GM23338 (cell line): ENCODE results near the gene PPP1R2. TPM values are rescaled to one million over a fixed set of nuclear protein-coding genes. Genes with fewer than 3 reads are reported as not detected.

ENCODE experiments used
- ATAC-seq: fragments of 200-7000 bp; cut with Tn5 transposase; 3 replicates; pipeline ENCODE4 v1.9.1; 2020
- DNase-seq: peaks from one replicate; pipeline ENCODE4 v3.0.0-alpha.2; 2015; ENCODE audit warnings: low spot score
- H2AFZ ChIP-seq: fragments of 200-600 bp; sonication (generic); 2 replicates; pipeline ENCODE4 v1.8.0; 2016; ENCODE audit warnings: antibody characterized with exemption, mild to moderate bottlenecking, moderate library complexity
- H3F3A ChIP-seq: fragments of 200-600 bp; sonication (generic); replicated peaks from 2 replicates; pipeline ENCODE4 v1.8.0; 2017; ENCODE audit warnings: antibody characterized with exemption, mixed run types, low read depth
- H3K27ac ChIP-seq: fragments of 200-600 bp; sonication (generic); 2 replicates; pipeline ENCODE4 v1.6.1; 2016; ENCODE audit warnings: low read depth
- H3K27me3 ChIP-seq: fragments of 200-600 bp; sonication (generic); 2 replicates; pipeline ENCODE4 v1.8.0; 2016; ENCODE audit warnings: mild to moderate bottlenecking, mixed run types, moderate library complexity; ENCODE audit not compliant: insufficient read depth
- H3K36me3 ChIP-seq: fragments of 200-600 bp; sonication (generic); 2 replicates; pipeline ENCODE4 v1.8.0; 2016; ENCODE audit warnings: mild to moderate bottlenecking; ENCODE audit not compliant: insufficient read depth
- H3K4me1 ChIP-seq: fragments of 200-600 bp; sonication (generic); 2 replicates; pipeline ENCODE4 v1.8.0; 2016; ENCODE audit warnings: mild to moderate bottlenecking, moderate library complexity; ENCODE audit not compliant: insufficient read depth
- H3K4me2 ChIP-seq: fragments of 200-600 bp; sonication (generic); 2 replicates; pipeline ENCODE4 v1.7.1; 2017; ENCODE audit warnings: mixed run types
- H3K4me3 ChIP-seq: fragments of 200-600 bp; sonication (generic); 2 replicates; pipeline ENCODE4 v1.6.1; 2016; ENCODE audit warnings: mixed run types
- H3K79me2 ChIP-seq: fragments of 200-600 bp; sonication (generic); replicated peaks from 2 replicates; pipeline ENCODE4 v1.8.0; 2017; ENCODE audit warnings: mild to moderate bottlenecking; ENCODE audit not compliant: insufficient read depth
- H3K9me2 ChIP-seq: fragments of 200-600 bp; sonication (generic); 2 replicates; pipeline ENCODE4 v1.8.0; 2017; ENCODE audit not compliant: insufficient read depth
- H4K20me1 ChIP-seq: fragments of 200-600 bp; sonication (generic); replicated peaks from 2 replicates; pipeline ENCODE4 v1.8.0; 2017; ENCODE audit warnings: mild to moderate bottlenecking; ENCODE audit not compliant: insufficient read depth
- H3K27ac Mint-ChIP-seq: 2 replicates; pipeline ENCODE4 v1.8.0; 2020; ENCODE audit warnings: inconsistent platforms, mild to moderate bottlenecking, moderate library complexity, mixed read lengths
- H3K27me3 Mint-ChIP-seq: 3 replicates; pipeline ENCODE4 v1.8.0; 2022; ENCODE audit warnings: low read depth, mild to moderate bottlenecking, moderate library complexity, mixed read lengths, inconsistent platforms; ENCODE audit not compliant: insufficient read depth, poor library complexity
- H3K36me3 Mint-ChIP-seq: 3 replicates; pipeline ENCODE4 v1.8.0; 2021; ENCODE audit warnings: low read depth, mild to moderate bottlenecking, inconsistent platforms, moderate library complexity, mixed read lengths
- H3K4me1 Mint-ChIP-seq: 3 replicates; pipeline ENCODE4 v1.8.0; 2020; ENCODE audit warnings: mild to moderate bottlenecking, inconsistent platforms, mixed read lengths
- H3K4me3 Mint-ChIP-seq: 3 replicates; pipeline ENCODE4 v1.8.0; 2021; ENCODE audit warnings: moderate library complexity, mild to moderate bottlenecking, inconsistent platforms, mixed read lengths
- H3K9me3 Mint-ChIP-seq: 3 replicates; pipeline ENCODE4 v1.8.0; 2020; ENCODE audit warnings: moderate library complexity, mild to moderate bottlenecking, inconsistent platforms, mixed read lengths
- CREB1 ChIP-seq: fragments of 250-450 bp; sonication (Bioruptor Pico); IDR thresholded peaks from 2 replicates; pipeline ENCODE4 v1.5.0; 2020; ENCODE audit warnings: low read depth, mild to moderate bottlenecking, moderate library complexity
- EZH2 ChIP-seq: fragments of 200-600 bp; sonication (generic); IDR thresholded peaks from one replicate; pipeline ENCODE4 v1.8.0; 2017; ENCODE audit warnings: antibody characterized with exemption, mild to moderate bottlenecking, low read depth; ENCODE audit not compliant: unreplicated experiment
- EZH2phosphoT487 ChIP-seq: fragments of 200-600 bp; sonication (generic); IDR thresholded peaks from one replicate; pipeline ENCODE4 v1.8.1; 2018; ENCODE audit warnings: antibody characterized with exemption; ENCODE audit not compliant: unreplicated experiment
- JUNB ChIP-seq: IDR thresholded peaks from one replicate; pipeline ENCODE4 v1.6.1; 2016; ENCODE audit warnings: antibody characterized with exemption; ENCODE audit not compliant: unreplicated experiment
- NANOG ChIP-seq: IDR thresholded peaks from 2 replicates; pipeline ENCODE4 v1.6.1; 2016; ENCODE audit warnings: antibody characterized with exemption, borderline replicate concordance
- POLR2AphosphoS5 ChIP-seq: IDR thresholded peaks from 2 replicates; pipeline ENCODE4 v1.6.1; 2016; ENCODE audit warnings: antibody characterized with exemption, low read depth
- STAT1 ChIP-seq: IDR thresholded peaks from one replicate; pipeline ENCODE4 v1.6.1; 2016; ENCODE audit warnings: antibody characterized with exemption; ENCODE audit not compliant: unreplicated experiment
- ZNF114 ChIP-seq: fragments of 250-450 bp; sonication (Bioruptor Pico); IDR thresholded peaks from 2 replicates; pipeline ENCODE4 v1.5.0; 2020; ENCODE audit warnings: mild to moderate bottlenecking, moderate library complexity
- ZNF331 ChIP-seq: fragments of 250-450 bp; sonication (Bioruptor Pico); IDR thresholded peaks from 2 replicates; pipeline ENCODE4 v1.5.0; 2020; ENCODE audit warnings: low read depth, mild to moderate bottlenecking, moderate library complexity
- polyA plus RNA-seq: library from polyadenylated mRNA; unstranded; fragments of >200 nt; fragmentation: Nextera tagmentation; extraction: Ambion mirVana; gene quantifications from 2 replicates; pipeline ENCODE4 v1.2.1, GENCODE V29; 2016
- total RNA-seq: library from RNA; depleted of rRNA; stranded (reverse); fragments of >200 nt; shearing (Covaris generic); gene quantifications from 2 replicates; pipeline ENCODE4 v1.2.3, GENCODE V29; 2014
- TF ChIP-seq, protein P1 (sequence below), 2 experiments: fragments of 200-600 bp in 1 of 2; sonication (generic) in 1 of 2; conservative IDR thresholded peaks; 2 replicates each; pipeline versions ENCODE4 v1.5.1 to v1.6.1; 2016 to 2017; ENCODE audit warnings: antibody characterized with exemption in 2 of 2, low read depth in 2 of 2, mild to moderate bottlenecking in 2 of 2, moderate library complexity in 1 of 2
- TF ChIP-seq, protein P2 (sequence below): IDR thresholded peaks from one replicate; pipeline ENCODE4 v1.6.1; 2018; ENCODE audit warnings: antibody characterized with exemption; ENCODE audit not compliant: unreplicated experiment
- TF ChIP-seq, protein P3 (sequence below): fragments of 250-450 bp; sonication (Bioruptor Pico); IDR thresholded peaks from 2 replicates; pipeline ENCODE4 v1.5.0; 2020; ENCODE audit warnings: mild to moderate bottlenecking, moderate library complexity
- TF ChIP-seq, protein P4 (sequence below): IDR thresholded peaks from 2 replicates; pipeline ENCODE4 v1.6.1; 2016; ENCODE audit warnings: antibody characterized with exemption

The PPP1R2 gene
- total and polyA plus RNA-seq, 2 experiments from 2014 or later, result 45.9 to 46.8 TPM

DNA sequence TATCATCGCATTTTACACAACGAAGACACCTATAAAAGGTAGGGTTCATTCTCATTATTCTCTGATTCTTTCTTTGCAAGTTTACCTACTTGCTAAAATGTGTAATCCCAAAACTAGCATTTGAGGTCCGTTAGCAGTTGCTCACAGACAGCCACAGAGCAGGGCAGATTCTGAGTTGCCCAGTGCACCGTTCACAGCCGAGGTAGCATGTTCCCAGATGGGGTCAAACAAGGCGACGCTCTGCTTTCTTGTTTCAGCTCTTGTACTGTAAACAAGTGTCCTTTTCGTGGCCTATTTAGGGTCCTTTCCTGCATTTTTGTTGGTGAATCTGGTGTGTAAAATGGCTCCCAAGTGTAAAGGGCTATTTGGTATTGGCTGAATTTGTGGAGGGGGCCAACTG lies 3.1 kb downstream of the PPP1R2 start:
- TF ChIP-seq EZH2phosphoT487 (no peak), POLR2AphosphoS5 (no peak), STAT1 (no peak), CREB1 (CRISPR knock-in tag) (no peak), NANOG (no peak), JUNB (no peak), ZNF114 (no peak), EZH2 (no peak), ZNF331 (CRISPR knock-in tag) (no peak)
- TF ChIP-seq, protein P1, sequence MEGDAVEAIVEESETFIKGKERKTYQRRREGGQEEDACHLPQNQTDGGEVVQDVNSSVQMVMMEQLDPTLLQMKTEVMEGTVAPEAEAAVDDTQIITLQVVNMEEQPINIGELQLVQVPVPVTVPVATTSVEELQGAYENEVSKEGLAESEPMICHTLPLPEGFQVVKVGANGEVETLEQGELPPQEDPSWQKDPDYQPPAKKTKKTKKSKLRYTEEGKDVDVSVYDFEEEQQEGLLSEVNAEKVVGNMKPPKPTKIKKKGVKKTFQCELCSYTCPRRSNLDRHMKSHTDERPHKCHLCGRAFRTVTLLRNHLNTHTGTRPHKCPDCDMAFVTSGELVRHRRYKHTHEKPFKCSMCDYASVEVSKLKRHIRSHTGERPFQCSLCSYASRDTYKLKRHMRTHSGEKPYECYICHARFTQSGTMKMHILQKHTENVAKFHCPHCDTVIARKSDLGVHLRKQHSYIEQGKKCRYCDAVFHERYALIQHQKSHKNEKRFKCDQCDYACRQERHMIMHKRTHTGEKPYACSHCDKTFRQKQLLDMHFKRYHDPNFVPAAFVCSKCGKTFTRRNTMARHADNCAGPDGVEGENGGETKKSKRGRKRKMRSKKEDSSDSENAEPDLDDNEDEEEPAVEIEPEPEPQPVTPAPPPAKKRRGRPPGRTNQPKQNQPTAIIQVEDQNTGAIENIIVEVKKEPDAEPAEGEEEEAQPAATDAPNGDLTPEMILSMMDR (conservative IDR thresholded peaks at IDR 0.05; ENCODE audit: low read depth in 2 of 2), result no peak
- TF ChIP-seq, protein P2, sequence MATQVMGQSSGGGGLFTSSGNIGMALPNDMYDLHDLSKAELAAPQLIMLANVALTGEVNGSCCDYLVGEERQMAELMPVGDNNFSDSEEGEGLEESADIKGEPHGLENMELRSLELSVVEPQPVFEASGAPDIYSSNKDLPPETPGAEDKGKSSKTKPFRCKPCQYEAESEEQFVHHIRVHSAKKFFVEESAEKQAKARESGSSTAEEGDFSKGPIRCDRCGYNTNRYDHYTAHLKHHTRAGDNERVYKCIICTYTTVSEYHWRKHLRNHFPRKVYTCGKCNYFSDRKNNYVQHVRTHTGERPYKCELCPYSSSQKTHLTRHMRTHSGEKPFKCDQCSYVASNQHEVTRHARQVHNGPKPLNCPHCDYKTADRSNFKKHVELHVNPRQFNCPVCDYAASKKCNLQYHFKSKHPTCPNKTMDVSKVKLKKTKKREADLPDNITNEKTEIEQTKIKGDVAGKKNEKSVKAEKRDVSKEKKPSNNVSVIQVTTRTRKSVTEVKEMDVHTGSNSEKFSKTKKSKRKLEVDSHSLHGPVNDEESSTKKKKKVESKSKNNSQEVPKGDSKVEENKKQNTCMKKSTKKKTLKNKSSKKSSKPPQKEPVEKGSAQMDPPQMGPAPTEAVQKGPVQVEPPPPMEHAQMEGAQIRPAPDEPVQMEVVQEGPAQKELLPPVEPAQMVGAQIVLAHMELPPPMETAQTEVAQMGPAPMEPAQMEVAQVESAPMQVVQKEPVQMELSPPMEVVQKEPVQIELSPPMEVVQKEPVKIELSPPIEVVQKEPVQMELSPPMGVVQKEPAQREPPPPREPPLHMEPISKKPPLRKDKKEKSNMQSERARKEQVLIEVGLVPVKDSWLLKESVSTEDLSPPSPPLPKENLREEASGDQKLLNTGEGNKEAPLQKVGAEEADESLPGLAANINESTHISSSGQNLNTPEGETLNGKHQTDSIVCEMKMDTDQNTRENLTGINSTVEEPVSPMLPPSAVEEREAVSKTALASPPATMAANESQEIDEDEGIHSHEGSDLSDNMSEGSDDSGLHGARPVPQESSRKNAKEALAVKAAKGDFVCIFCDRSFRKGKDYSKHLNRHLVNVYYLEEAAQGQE, result no peak
- TF ChIP-seq, protein P3, sequence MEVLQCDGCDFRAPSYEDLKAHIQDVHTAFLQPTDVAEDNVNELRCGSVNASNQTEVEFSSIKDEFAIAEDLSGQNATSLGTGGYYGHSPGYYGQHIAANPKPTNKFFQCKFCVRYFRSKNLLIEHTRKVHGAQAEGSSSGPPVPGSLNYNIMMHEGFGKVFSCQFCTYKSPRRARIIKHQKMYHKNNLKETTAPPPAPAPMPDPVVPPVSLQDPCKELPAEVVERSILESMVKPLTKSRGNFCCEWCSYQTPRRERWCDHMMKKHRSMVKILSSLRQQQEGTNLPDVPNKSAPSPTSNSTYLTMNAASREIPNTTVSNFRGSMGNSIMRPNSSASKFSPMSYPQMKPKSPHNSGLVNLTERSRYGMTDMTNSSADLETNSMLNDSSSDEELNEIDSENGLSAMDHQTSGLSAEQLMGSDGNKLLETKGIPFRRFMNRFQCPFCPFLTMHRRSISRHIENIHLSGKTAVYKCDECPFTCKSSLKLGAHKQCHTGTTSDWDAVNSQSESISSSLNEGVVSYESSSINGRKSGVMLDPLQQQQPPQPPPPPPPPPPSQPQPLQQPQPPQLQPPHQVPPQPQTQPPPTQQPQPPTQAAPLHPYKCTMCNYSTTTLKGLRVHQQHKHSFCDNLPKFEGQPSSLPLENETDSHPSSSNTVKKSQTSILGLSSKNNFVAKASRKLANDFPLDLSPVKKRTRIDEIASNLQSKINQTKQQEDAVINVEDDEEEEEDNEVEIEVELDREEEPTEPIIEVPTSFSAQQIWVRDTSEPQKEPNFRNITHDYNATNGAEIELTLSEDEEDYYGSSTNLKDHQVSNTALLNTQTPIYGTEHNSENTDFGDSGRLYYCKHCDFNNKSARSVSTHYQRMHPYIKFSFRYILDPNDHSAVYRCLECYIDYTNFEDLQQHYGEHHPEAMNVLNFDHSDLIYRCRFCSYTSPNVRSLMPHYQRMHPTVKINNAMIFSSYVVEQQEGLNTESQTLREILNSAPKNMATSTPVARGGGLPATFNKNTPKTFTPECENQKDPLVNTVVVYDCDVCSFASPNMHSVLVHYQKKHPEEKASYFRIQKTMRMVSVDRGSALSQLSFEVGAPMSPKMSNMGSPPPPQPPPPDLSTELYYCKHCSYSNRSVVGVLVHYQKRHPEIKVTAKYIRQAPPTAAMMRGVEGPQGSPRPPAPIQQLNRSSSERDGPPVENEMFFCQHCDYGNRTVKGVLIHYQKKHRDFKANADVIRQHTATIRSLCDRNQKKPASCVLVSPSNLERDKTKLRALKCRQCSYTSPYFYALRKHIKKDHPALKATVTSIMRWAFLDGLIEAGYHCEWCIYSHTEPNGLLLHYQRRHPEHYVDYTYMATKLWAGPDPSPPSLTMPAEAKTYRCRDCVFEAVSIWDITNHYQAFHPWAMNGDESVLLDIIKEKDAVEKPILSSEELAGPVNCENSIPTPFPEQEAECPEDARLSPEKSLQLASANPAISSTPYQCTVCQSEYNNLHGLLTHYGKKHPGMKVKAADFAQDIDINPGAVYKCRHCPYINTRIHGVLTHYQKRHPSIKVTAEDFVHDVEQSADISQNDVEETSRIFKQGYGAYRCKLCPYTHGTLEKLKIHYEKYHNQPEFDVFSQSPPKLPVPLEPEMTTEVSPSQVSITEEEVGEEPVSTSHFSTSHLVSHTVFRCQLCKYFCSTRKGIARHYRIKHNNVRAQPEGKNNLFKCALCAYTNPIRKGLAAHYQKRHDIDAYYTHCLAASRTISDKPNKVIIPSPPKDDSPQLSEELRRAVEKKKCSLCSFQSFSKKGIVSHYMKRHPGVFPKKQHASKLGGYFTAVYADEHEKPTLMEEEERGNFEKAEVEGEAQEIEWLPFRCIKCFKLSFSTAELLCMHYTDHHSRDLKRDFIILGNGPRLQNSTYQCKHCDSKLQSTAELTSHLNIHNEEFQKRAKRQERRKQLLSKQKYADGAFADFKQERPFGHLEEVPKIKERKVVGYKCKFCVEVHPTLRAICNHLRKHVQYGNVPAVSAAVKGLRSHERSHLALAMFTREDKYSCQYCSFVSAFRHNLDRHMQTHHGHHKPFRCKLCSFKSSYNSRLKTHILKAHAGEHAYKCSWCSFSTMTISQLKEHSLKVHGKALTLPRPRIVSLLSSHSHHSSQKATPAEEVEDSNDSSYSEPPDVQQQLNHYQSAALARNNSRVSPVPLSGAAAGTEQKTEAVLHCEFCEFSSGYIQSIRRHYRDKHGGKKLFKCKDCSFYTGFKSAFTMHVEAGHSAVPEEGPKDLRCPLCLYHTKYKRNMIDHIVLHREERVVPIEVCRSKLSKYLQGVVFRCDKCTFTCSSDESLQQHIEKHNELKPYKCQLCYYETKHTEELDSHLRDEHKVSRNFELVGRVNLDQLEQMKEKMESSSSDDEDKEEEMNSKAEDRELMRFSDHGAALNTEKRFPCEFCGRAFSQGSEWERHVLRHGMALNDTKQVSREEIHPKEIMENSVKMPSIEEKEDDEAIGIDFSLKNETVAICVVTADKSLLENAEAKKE, result no peak
- TF ChIP-seq, protein P4, sequence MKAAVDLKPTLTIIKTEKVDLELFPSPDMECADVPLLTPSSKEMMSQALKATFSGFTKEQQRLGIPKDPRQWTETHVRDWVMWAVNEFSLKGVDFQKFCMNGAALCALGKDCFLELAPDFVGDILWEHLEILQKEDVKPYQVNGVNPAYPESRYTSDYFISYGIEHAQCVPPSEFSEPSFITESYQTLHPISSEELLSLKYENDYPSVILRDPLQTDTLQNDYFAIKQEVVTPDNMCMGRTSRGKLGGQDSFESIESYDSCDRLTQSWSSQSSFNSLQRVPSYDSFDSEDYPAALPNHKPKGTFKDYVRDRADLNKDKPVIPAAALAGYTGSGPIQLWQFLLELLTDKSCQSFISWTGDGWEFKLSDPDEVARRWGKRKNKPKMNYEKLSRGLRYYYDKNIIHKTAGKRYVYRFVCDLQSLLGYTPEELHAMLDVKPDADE, result no peak
- H3K79me2 ChIP-seq, result peaks cover 72% of the 10 kb centered on the region
- peaks cover 21% of the 10 kb centered on the region for H4K20me1 ChIP-seq
- no peak for DNase-seq
- Mint-ChIP-seq H3K9me3 (no peaks in the 10 kb centered on the region), H3K4me1 (peaks cover 21% of the 10 kb centered on the region; the same call in 2 of the 3 replicates), H3K4me3 (no peak overlapping the region), H3K27ac (no peak overlapping the region), H3K27me3 (peaks cover 8% of the 10 kb centered on the region), H3K36me3 (no peaks in the 10 kb centered on the region; the same call in 2 of the 3 replicates)
- H3K4me1 ChIP-seq, result peaks cover 23% of the 10 kb centered on the region
- no peaks in the 10 kb centered on the region for H3F3A ChIP-seq
- no peaks in the 10 kb centered on the region for H3K9me2 ChIP-seq
- no peak overlapping the region for H2AFZ ChIP-seq
- H3K4me3 ChIP-seq, result no peak overlapping the region
- H3K4me2 ChIP-seq, result no peak overlapping the region
- H3K27me3 ChIP-seq, result peaks cover 24% of the 10 kb centered on the region
- no peak for ATAC-seq
- no peaks in the 10 kb centered on the region for H3K36me3 ChIP-seq
- no peak overlapping the region for H3K27ac ChIP-seq
